ENCODE results near the gene KIF5A.
"Not testable (repeated sequence)": the region's sequence is repeated elsewhere in the genome, so short reads cannot be mapped to it uniquely, and the experiment has no call there.

GRCh38 chr12:57514246-57514645 lies 35.6 kb upstream of the KIF5A start:
- not testable (repeated sequence) for TF ChIP-seq POLR2A (IDR thresholded peaks at IDR 0.05; ENCODE audit: low read depth); CTCF (IDR thresholded peaks at IDR 0.05); POLR2AphosphoS5 (IDR thresholded peaks at IDR 0.05)

All from esophagus muscularis mucosa (tissue), 3 donors.